ENCODE measurements around the gene PFN2.
A peak's percentile ranks its signal among the peaks of the same experiment; 100 is the strongest.
"Not testable (repeated sequence)": the region's sequence is repeated elsewhere in the genome, so short reads cannot be mapped to it uniquely, and the experiment has no call there.

Gene PFN2, protein sequence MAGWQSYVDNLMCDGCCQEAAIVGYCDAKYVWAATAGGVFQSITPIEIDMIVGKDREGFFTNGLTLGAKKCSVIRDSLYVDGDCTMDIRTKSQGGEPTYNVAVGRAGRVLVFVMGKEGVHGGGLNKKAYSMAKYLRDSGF

DNA sequence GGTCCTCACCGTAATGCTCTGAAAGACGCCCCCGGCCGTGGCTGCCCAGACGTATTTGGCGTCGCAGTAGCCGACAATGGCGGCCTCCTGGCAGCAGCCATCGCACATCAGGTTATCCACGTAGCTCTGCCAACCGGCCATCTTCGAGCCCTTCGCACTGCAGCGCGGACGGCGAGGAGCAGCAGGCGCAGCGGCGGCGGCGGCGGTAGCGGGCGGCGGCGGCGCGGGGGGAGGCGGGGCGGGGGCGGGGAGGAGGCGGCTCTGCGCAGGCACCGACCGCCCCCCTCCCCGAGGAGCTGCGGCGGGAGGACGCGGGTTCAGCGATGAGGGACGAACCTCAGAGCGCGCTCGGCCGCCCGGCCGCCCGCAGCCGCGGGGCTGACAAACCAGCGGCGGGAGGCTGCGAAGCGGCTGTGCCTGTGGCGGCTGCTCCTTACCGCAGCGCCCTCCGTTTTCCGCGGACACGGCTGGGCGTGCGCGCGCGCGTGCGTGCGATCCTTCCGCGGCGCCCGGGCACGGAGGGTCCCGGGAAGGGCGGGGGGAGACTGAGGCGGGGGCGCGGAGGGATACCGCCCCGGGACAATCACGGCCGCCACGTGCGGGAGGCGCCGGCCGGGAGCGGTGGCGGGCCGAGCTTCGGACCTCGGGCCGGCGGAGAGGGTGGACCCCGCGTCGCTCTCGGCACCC, at the start of gene PFN2:
TSS of gene PFN2 (minus strand) at position 180 of the 687 bp plus-strand sequence. CDS start at position 141, 39 bp downstream.
- peak; percentile 42 to 45 for DNase-seq

DNA sequence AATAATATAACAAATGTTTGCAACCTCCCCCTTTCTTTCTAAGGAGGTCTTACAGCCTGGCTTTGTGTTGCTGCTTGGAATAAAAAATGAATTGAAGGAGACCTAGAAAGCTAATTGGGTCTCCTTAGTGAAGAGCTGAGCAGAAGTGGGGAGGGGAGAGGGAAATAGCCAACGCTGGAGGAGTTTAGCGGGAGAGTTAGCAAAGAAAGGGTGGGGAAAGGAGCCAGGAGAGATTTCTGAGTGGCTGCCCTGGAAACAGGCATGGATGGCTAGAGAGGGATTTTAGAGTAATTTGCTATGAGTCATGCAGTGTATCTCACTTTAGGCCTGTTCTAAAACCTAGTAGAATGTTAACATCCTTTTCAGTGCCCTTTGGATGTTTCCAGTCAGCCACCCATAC, 45.2 kb upstream of the PFN2 start:
- no peak for DNase-seq

GRCh38 chr3:150014782-150015181, 44.1 kb upstream of the PFN2 start:
- no peak for DNase-seq

GRCh38 chr3:150013801-150014200, 43.1 kb upstream of the PFN2 start:
- DNase-seq: no peak

GRCh38 chr3:150006794-150007193, 36.1 kb upstream of the PFN2 start:
- DNase-seq: no peak

- DNase-seq: no peak
Observed at GRCh38 chr3:150005243-150006112, 34.8 kb upstream of the PFN2 start.

DNA sequence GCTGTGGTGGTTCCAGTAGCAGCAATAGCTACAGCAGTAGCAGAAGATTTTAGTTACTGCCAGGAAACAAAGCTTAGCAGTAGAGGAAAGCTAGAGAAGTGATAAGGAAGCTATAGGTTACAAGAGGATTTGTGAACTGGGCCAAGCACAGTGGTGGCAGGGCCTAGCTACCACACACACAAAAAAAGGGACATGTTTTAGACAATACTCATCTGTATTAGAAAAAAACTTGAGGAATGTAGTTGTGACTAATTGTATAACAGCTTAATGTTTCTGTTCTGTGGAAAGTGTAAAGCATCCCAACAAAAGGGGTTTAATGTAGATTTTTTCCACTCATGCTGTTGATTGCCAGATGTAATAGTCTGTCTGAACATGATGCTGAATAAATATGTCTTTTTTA, 29.9 kb upstream of the PFN2 start:
- no peak for DNase-seq

DNA sequence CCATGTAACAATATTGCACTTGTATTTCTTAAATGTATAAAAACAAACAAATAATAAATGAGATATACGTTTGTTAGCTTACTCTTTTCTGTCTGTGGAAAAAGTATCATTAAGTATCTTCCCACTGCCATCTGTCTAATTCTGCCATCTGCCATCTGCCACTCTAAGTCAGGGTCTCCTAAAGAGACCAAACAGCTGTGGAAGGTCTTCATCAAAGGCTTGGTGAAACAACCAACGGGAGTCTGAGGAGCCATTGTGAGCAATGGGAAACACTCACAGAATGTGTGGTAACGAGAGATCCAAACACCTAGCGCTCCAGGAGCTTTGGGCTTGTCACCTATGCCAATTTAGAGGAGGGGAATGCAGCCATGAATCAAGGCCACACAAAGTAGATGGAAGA, 28.7 kb upstream of the PFN2 start:
- no peak for DNase-seq

GRCh38 chr3:149998946-149999345, 28.3 kb upstream of the PFN2 start:
- no peak for DNase-seq

GRCh38 chr3:149992416-149993058, 21.8 kb upstream of the PFN2 start:
- no peak for DNase-seq

GRCh38 chr3:149990423-149990948, 19.8 kb upstream of the PFN2 start:
- no peak for DNase-seq

DNA sequence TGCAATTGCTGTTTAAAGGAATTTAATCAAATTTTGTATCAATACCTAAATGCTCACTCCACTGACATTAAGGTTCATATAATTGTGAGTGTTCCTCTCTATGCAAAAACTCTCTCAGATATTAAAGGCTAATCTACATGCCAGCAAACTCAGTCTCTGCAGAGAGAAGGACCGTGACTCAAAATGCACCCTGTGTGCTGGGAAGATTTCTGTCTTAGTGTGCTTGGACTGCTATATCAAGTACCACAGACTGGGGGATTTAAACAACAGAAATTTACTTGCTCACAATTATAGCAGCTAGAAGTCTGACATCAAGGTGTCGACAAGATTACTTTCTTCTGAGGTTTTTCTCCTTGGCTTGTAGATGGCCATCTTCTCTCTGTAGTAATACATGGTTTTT, 18.6 kb upstream of the PFN2 start:
- no peak for DNase-seq

GRCh38 chr3:149983628-149984027, 12.9 kb upstream of the PFN2 start:
- no peak for DNase-seq

DNA sequence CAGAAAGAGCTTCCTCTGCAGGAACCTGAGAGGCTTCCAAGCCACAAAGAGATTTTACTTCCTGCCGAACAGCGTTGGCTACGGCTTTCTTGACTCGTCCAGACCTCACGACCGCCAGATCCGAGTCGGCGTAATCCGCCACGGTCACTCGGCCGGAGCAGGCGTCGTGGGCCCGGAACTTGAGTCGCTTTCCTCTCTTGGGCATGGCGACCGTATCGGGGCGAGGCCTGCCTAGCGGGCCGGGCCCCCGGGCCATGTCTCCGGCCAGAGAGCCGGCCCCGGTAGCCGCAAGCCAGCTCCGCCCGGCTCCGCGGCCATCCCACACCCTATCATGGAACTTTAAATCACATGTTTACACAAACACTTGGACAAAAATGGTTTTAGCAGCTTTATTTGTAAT, 12.4 kb upstream of the PFN2 start:
- DNase-seq: not testable (repeated sequence)

- not testable (repeated sequence) for DNase-seq
Observed at GRCh38 chr3:149981979-149982378, 11.3 kb upstream of the PFN2 start.

- DNase-seq: no peak
Observed at GRCh38 chr3:149977386-149977785, 6.7 kb upstream of the PFN2 start.

DNA sequence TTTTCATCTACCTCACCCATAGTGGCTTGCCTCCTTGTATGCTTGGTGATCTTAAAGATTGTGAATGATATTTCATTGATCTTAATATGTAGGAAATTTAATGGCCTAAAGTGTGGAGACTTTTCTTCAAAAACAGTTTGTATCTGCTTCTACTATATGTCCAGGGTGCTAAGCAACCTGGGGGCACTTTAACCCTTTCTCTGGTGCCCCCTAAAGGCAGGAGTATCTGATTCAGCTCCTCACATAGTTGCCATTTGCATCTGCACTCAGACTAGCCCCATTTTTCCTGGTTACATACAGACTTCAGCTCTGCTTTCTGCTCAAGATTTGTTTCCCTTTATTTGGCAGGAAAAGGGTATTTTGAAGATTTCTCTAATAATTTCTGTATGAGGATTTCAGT, 5.2 kb upstream of the PFN2 start:
- DNase-seq: no peak

DNA sequence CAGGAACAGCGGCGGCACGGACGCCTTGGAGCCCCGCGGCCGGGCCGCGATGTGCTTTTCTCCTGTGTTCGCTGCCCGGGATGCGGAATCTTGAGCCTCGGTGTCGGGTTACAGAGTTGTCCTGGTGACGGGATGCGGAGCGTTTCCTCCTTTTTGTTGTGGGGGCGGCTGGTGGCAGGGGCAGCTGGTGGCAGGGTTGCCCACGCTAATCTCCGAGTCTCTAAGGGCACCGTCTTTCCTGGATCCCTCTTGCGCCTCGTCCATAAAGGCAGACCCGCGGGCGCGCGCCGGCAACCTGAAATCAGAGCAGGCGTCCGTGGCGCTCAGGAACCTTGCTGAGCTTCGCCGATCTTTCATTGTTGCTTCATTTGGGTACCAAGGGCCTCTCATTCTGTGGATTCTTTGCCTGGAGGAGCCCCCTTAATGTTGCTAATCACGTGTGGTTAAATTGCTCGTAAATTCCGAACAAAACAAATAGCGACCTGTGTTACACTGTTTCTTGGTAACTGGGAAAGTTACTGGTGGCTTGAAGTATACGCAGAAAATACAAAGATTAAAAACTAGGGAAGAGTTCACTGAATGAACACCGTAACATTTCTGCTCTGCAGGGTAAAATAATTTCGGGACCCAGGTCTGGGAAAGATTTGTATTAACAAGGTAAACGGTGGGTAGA, 844 bp upstream of the PFN2 start:
- peak; percentile 34 to 51 for DNase-seq

GRCh38 chr3:149969940-149970715, 567 bp downstream of the PFN2 start:
- peak; percentile 72 to 78 for DNase-seq

GRCh38 chr3:149969110-149969939, 1.4 kb downstream of the PFN2 start:
- DNase-seq: no peak

- DNase-seq: no peak
Observed at GRCh38 chr3:149968216-149968615, 2.5 kb downstream of the PFN2 start.

Data from activated CD4-positive, alpha-beta T cell treated with anti-CD3 and anti-CD28 coated beads, Interleukin-2, amount 50 U/mL, for 48 hours (primary cell).